Kidney epithelial cell (primary cell): ENCODE results near the gene ZBTB25. TPM values are rescaled to one million over a fixed set of nuclear protein-coding genes. Genes with fewer than 3 reads are reported as not detected.
A peak's percentile ranks its signal among the peaks of the same experiment; 100 is the strongest.

ENCODE experiments used
- DNase-seq: peaks from one replicate; pipeline ENCODE4 v3.0.0-alpha.2; 2010; ENCODE audit warnings: low read depth
- H3K27me3 ChIP-seq: 2 replicates; pipeline ENCODE4 v1.6.0; 2011; ENCODE audit warnings: low read length; ENCODE audit not compliant: control insufficient read depth, insufficient read depth
- H3K36me3 ChIP-seq: 2 replicates; pipeline ENCODE4 v1.5.1; 2011; ENCODE audit warnings: low read length; ENCODE audit not compliant: control insufficient read depth, insufficient read depth
- H3K4me3 ChIP-seq: 2 replicates; pipeline ENCODE4 v1.5.1; 2011; ENCODE audit warnings: low read depth, mild to moderate bottlenecking, control low read depth, low read length
- CTCF ChIP-seq: IDR thresholded peaks from 2 replicates; pipeline ENCODE4 v1.5.1; 2011; ENCODE audit warnings: mild to moderate bottlenecking, moderate library complexity, low read length, control low read depth, inconsistent platforms; ENCODE audit not compliant: insufficient read depth, poor library complexity, severe bottlenecking
- total RNA-seq: library from RNA; depleted of rRNA; stranded (reverse); fragments of >200 nt; gene quantifications from 2 replicates; pipeline ENCODE4 v1.2.3, GENCODE V29; 2015

The ZBTB25 gene
- total RNA-seq, 1 donor from 2014 or later: 7.4 TPM

DNA sequence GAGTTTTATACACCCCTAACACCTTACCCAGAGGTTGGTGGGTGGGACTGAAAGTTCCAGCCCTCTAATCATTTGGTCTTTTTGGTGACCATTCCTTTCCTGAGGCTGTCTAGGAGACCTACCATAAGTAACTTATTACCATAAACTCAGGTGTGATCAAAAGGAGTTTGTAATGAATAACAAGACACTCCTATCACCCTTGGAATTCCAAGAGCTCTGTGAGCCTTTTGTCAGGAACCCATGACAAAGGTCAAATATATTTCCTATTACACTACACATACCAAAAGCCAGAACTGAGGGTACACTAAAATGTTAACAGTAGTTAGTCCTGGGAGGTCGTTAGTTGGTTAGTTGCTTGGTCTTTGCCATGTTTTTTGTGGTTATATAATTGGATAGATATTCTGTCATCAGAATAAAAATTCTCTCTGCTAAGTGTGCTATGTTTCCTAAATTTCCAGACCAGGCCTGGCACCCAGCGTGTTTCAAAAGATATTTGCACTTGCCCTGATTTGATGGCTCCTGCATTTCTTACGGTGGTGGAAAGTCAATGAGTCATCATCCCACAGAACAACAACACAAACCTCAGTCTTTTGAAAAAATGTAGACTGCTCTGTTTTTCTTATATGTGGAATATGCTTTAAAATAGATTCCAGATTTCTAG lies 65.3 kb downstream of the ZBTB25 start:
- no peak for TF ChIP-seq CTCF
- DNase-seq: peak; percentile 95
- Histone ChIP-seq H3K27me3 (no peaks in the 10 kb centered on the region), H3K36me3 (peaks cover 2% of the 10 kb centered on the region), H3K4me3 (no peak overlapping the region)

- Histone ChIP-seq H3K4me3 (no peak overlapping the region), H3K36me3 (no peaks in the 10 kb centered on the region), H3K27me3 (no peaks in the 10 kb centered on the region)
- no peak for DNase-seq
- TF ChIP-seq CTCF: no peak
Measured at GRCh38 chr14:64434528-64434927, 69.1 kb downstream of the ZBTB25 start.

DNA sequence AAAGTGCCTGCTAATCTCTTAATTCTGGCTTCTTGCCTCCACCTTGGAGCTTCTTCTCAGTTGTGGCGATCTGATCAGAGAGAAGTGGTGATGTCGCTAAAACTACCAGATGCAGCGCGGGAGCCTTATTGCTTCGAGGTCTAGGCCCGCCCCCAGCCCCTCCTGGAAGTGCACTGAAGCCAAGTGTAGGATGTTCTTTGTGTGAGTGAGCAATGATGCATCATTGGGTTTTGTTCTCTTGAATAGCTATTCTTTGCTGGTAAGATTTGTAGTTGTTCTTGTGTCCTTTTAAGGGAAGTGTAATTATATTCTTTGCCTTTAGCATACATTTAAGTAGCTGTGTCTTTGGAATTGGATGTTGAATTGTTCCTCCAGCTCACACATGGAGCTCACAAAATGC lies 79.7 kb downstream of the ZBTB25 start:
- no peak for DNase-seq

DNA sequence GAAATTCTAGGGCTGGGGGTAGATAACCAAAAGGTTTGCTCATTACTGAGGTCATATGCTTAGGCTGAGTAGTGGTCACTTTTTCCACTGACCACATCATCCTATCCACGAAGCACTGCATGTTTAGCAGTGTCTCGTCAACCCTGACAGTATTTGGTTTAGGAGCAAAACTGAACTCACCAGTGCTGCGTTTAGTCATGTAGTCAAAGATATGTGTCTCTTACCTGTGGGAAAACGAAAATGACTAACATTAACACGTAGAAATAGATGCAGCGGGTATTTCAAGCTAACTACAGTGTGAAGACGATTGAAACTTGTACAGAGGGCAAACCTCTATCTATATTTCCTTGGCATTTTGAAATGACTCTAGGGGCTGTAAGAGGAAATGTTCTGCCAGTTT lies 80.9 kb downstream of the ZBTB25 start:
- H3K4me3 ChIP-seq: no peak overlapping the region
- H3K27me3 ChIP-seq: no peaks in the 10 kb centered on the region
- peaks cover 3% of the 10 kb centered on the region for H3K36me3 ChIP-seq
- no peak for DNase-seq
- TF ChIP-seq CTCF: no peak

More for the DNA sequence above, 79.7 kb downstream of the ZBTB25 start:
- TF ChIP-seq CTCF: no peak
- peaks cover 3% of the 10 kb centered on the region for H3K36me3 ChIP-seq
- H3K27me3 ChIP-seq: no peaks in the 10 kb centered on the region
- H3K4me3 ChIP-seq: no peak overlapping the region

DNA sequence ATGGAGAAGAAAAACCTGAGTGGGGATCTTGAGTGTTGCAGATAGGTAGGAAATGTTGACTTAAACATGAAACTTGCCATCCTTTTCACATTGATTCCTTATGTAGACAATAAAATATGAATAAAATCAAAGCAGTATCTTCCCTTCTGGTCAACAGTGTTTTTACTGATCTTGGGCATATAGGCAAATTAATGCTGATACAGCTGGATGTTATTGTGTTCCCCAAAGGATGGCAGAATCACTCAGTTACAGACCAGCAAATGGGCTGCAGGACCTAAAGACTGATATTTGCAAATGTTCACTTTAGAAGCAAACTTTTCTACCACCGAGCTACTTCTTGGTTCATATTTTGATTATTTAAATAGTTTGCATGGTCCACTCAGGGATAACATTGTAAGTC lies 81.6 kb downstream of the ZBTB25 start:
- TF ChIP-seq CTCF: no peak
- no peak for DNase-seq
- no peak overlapping the region for H3K4me3 ChIP-seq
- H3K36me3 ChIP-seq: peaks cover 1% of the 10 kb centered on the region
- H3K27me3 ChIP-seq: no peaks in the 10 kb centered on the region

GRCh38 chr14:64421166-64421565 lies 82.5 kb downstream of the ZBTB25 start:
- no peaks in the 10 kb centered on the region for H3K27me3 ChIP-seq
- peak; percentile 50 for DNase-seq
- peaks cover 1% of the 10 kb centered on the region for H3K36me3 ChIP-seq
- TF ChIP-seq CTCF: no peak
- H3K4me3 ChIP-seq: no peak overlapping the region
